ENCODE measurements around the gene RPS27L. TPM values are rescaled to one million over a fixed set of nuclear protein-coding genes. Genes with fewer than 3 reads are reported as not detected.
A peak's percentile ranks its signal among the peaks of the same experiment; 100 is the strongest.

Gene RPS27L
- total RNA-seq, 4 donors from 2014 or later, result 23.7 to 89.6 (median 43.8) TPM

- TF ChIP-seq CTCF (IDR thresholded peaks at IDR 0.05) (no peak), POLR2A (IDR thresholded peaks at IDR 0.05) (no peak)
- 50 to 59% methylated on average over 1 of the region's 1 CpG for WGBS, 2 donors
- no peak overlapping the region for H3K4me3 ChIP-seq
- H3K27ac ChIP-seq, result peak overlapping the region in 2 of 4 donors; percentile 35 to 48
- DNase-seq, result no peak
- peaks cover 0 to 31% (median 0%) of the 10 kb centered on the region in 3 donors for H3K36me3 ChIP-seq
- no peaks in the 10 kb centered on the region for H3K27me3 ChIP-seq
- no peaks in the 10 kb centered on the region for H3K9me3 ChIP-seq
- intact Hi-C loops (cut with DNase I), result no loop called here
- H3K4me1 ChIP-seq, result peaks cover 0 to 21% (median 9%) of the 10 kb centered on the region in 3 donors
Observed at GRCh38 chr15:63133786-63134185, 23.5 kb downstream of the RPS27L start.

DNA sequence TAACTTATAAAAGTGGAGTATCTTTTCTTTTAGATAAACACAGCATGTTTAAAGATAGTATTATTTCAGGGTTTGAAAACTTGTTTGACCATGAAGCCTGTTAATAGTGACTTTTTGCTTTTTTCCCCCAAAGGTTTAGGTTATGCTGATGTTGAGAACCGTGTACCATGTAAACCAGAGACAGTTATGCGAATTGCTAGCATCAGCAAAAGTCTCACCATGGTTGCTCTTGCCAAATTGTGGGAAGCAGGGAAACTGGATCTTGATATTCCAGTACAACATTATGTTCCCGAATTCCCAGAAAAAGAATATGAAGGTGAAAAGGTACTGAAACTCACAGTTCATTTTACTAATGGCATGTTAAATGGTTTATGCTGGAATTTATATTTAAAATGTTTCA, 30.6 kb downstream of the RPS27L start:
- Histone ChIP-seq H3K4me3 (no peak overlapping the region), H3K4me1 (peaks cover 0 to 9% (median 6%) of the 10 kb centered on the region in 3 donors), H3K27me3 (no peaks in the 10 kb centered on the region), H3K9me3 (no peaks in the 10 kb centered on the region), H3K36me3 (peaks cover 0 to 59% (median 0%) of the 10 kb centered on the region in 3 donors), H3K27ac (no peak overlapping the region)
- intact Hi-C loops (cut with DNase I), result no loop called here
- TF ChIP-seq CTCF (IDR thresholded peaks at IDR 0.05), result no peak
- TF ChIP-seq POLR2A (IDR thresholded peaks at IDR 0.05), result no peak
- DNase-seq, result no peak
- WGBS, 2 donors, result 81 to 85% methylated on average over 3 of the region's 3 CpGs

DNA sequence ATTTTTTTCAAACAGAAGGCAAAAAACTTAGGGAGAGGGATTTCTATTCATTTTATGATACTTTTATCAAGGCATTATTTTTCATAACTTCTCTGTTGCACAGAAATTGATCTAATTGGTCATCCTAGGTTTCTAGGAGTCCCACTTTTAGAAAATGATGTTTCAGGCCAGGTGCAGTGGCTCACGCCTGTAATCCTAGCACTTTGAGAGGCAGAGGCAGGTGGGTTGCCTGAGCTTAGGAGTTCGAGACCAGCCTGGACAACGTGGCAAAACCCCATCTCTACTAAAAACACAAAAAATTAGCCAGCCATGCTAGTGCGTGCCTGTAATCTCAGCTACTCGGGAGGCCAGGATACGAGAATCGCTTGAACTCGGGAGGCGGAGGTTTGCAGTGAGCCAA, 32.8 kb downstream of the RPS27L start:
- intact Hi-C loops (cut with DNase I), result no loop called here
- H3K36me3 ChIP-seq, result peaks cover 0 to 37% (median 0%) of the 10 kb centered on the region in 3 donors
- DNase-seq, result no peak
- no peak overlapping the region for H3K27ac ChIP-seq
- 95 to 96% methylated on average over 8 to 9 of the region's 9 CpGs for WGBS, 2 donors
- no peak for TF ChIP-seq POLR2A (IDR thresholded peaks at IDR 0.05)
- TF ChIP-seq CTCF (IDR thresholded peaks at IDR 0.05), result no peak
- H3K9me3 ChIP-seq, result no peaks in the 10 kb centered on the region
- peaks cover 0 to 14% (median 6%) of the 10 kb centered on the region in 3 donors for H3K4me1 ChIP-seq
- no peaks in the 10 kb centered on the region for H3K27me3 ChIP-seq
- H3K4me3 ChIP-seq, result no peak overlapping the region

DNA sequence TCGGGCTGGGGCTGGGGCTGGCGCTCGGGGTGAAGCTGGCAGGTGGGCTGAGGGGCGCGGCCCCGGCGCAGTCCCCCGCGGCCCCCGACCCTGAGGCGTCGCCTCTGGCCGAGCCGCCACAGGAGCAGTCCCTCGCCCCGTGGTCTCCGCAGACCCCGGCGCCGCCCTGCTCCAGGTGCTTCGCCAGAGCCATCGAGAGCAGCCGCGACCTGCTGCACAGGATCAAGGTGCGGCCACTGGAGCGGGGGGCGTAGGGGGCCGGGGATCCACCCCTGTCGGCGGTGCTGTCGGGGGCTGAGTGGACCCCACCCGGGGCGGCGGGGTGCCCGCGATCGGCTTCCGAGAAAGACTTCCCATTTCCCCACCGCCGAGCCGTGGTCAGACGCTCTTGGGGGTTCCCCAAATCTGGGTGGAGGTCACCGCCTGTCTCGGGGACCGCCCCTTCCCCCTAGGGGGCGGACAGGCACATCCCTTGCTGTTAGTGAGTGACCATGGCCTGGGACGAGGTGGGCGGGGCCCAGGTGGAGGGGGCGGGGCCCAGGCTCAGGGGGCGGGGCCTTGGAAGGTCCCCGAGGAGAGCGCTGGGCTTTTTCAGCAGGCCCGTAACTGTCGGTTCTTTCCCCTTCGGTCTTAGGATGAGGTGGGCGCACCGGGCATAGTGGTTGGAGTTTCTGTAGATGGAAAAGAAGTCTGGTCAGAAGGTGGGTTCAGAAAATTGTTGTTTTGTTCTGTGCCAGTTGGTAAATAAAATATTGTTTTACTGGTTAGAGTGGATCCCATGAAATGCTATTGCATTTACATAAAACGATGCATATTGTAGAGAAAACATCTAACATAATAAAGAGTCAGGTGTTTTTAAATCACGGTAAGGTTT, 35.0 kb downstream of the RPS27L start:
- WGBS, 2 donors, result 1 to 5% methylated on average over 11 to 13 of the region's 59 CpGs
- Histone ChIP-seq H3K27ac (peak overlapping the region; percentile 90 to 98 (median 94)), H3K4me3 (peak overlapping the region; percentile 81 to 99 (median 96)), H3K9me3 (no peaks in the 10 kb centered on the region), H3K4me1 (peaks cover 0 to 14% (median 6%) of the 10 kb centered on the region in 3 donors), H3K36me3 (peaks cover 0 to 16% (median 0%) of the 10 kb centered on the region in 3 donors), H3K27me3 (no peaks in the 10 kb centered on the region)
- DNase-seq, result peak; percentile 54
- TF ChIP-seq CTCF (IDR thresholded peaks at IDR 0.05) (peak in 2 of 6 experiments; percentile 1 to 9), POLR2A (IDR thresholded peaks at IDR 0.05) (no peak)
- intact Hi-C loops (cut with DNase I), result no loop called here

DNA sequence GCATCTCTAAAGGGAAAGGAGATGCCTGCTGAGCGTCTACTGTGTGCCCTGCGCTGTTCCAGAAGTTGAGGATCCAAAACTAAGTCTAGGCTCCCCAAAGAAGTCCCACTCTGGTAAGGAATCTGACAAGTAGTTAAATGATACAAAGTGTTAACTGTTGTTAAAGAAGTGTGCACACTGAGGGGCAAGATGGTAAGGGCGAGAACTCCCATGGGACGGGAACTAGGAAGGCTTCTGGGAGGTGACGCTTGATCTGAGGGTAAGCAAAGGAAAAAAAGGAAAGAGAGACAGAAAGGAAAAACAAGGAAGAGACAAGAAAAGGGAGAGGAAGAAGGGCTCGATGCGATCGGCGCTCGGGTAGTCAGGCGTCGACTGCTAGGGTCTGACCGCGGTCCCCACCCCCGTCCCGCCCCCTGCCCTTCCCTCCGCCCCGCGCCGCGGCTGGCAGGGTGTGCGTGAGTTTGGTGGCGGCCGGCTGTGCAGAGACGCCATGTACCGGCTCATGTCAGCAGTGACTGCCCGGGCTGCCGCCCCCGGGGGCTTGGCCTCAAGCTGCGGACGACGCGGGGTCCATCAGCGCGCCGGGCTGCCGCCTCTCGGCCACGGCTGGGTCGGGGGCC, 35.8 kb downstream of the RPS27L start, which contains the start of gene LACTB:
TSS of gene LACTB (plus strand) at position 480 of the 620 bp plus-strand sequence. CDS start at position 491, 11 bp downstream.
- no peaks in the 10 kb centered on the region for H3K27me3 ChIP-seq
- WGBS, 2 donors, result 6% methylated on average over 21 to 26 of the region's 40 CpGs
- H3K27ac ChIP-seq, result peak within 1 kb of the TSS; percentile 90 to 98 (median 94)
- peaks cover 0 to 14% (median 6%) of the 10 kb centered on the region in 3 donors for H3K4me1 ChIP-seq
- H3K4me3 ChIP-seq, result peak within 1 kb of the TSS; percentile 81 to 99 (median 96)
- H3K36me3 ChIP-seq, result peaks cover 0 to 9% (median 0%) of the 10 kb centered on the region in 3 donors
- intact Hi-C loops (cut with DNase I), result no loop called here
- no peaks in the 10 kb centered on the region for H3K9me3 ChIP-seq
- peak in 2 of 4 donors; percentile 68 to 79 for TF ChIP-seq POLR2A (IDR thresholded peaks at IDR 0.05)
- TF ChIP-seq CTCF (IDR thresholded peaks at IDR 0.05), result no peak
- DNase-seq, result peak; percentile 43

Measured in esophagus squamous epithelium (tissue), 5 donors.